A673 (cell line): Measurements from ENCODE around the gene DCAF12L2.

Source experiments
- CTCF ChIP-seq: fragments of 300-800, 200-600 bp; sonication (generic); conservative IDR thresholded peaks from 2 replicates; pipeline ENCODE4 v1.5.1; 2017; ENCODE audit warnings: low read depth, mild to moderate bottlenecking, antibody characterized with exemption, low read length, moderate library complexity, mixed read lengths
- EZH2 ChIP-seq: fragments of 200-600 bp; sonication (generic); IDR thresholded peaks from 2 replicates; pipeline ENCODE4 v1.6.1; 2017; ENCODE audit warnings: borderline replicate concordance, low read depth, mild to moderate bottlenecking, mixed read lengths, antibody characterized with exemption, low read length; ENCODE audit not compliant: poor library complexity, severe bottlenecking

GRCh38 chrX:126164226-126164625 is 1.9 kb downstream of the DCAF12L2 start:
- TF ChIP-seq CTCF (no peak), EZH2 (no peak)
